ENCODE measurements around the gene MAX. TPM values are rescaled to one million over a fixed set of nuclear protein-coding genes. Genes with fewer than 3 reads are reported as not detected.
"Not testable (repeated sequence)": the region's sequence is repeated elsewhere in the genome, so short reads cannot be mapped to it uniquely, and the experiment has no call there.

MAX gene
- total RNA-seq, 1 donor from 2014 or later, result 97.0 TPM

DNA sequence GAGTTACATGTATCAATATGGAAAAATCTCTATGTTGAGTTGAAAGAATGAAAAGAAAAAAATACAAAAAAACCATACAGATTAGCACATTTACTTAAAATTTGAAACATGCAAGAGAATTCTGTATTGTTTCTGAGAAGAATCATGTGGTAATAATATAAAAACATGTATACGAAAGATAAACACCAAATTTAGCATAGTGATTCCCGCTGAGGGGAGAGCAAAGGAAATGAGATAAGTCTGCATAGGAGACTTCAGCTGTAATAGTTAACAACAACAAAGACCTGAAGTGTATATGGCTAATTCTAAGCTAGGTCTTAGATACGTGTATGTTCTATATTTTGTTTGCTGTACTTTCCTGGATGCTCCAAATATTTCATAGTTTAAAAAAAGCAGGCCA, 69.1 kb downstream of the MAX start:
- no peak for DNase-seq (ENCODE audit: extremely low spot score, unreplicated experiment)
- no peak for TF ChIP-seq CTCF (conservative IDR thresholded peaks at IDR 0.05)
- no peak overlapping the region for H3K4me3 Mint-ChIP-seq
- H3K27me3 Mint-ChIP-seq, result no peaks in the 10 kb centered on the region
- H3K9me3 Mint-ChIP-seq, result no peaks in the 10 kb centered on the region
- H3K4me1 Mint-ChIP-seq (ENCODE audit: unreplicated experiment), result peaks cover 5% of the 10 kb centered on the region
- H3K27ac Mint-ChIP-seq, result no peak overlapping the region
- peaks cover 41% of the 10 kb centered on the region for H3K36me3 Mint-ChIP-seq

GRCh38 chr14:65032319-65032718, 70.0 kb downstream of the MAX start:
- H3K27me3 Mint-ChIP-seq, result no peaks in the 10 kb centered on the region
- DNase-seq (ENCODE audit: extremely low spot score, unreplicated experiment), result no peak
- H3K4me3 Mint-ChIP-seq, result no peak overlapping the region
- H3K27ac Mint-ChIP-seq, result no peak overlapping the region
- H3K36me3 Mint-ChIP-seq, result peaks cover 44% of the 10 kb centered on the region
- no peaks in the 10 kb centered on the region for H3K9me3 Mint-ChIP-seq
- TF ChIP-seq CTCF (conservative IDR thresholded peaks at IDR 0.05), result no peak
- H3K4me1 Mint-ChIP-seq (ENCODE audit: unreplicated experiment), result peaks cover 5% of the 10 kb centered on the region

DNA sequence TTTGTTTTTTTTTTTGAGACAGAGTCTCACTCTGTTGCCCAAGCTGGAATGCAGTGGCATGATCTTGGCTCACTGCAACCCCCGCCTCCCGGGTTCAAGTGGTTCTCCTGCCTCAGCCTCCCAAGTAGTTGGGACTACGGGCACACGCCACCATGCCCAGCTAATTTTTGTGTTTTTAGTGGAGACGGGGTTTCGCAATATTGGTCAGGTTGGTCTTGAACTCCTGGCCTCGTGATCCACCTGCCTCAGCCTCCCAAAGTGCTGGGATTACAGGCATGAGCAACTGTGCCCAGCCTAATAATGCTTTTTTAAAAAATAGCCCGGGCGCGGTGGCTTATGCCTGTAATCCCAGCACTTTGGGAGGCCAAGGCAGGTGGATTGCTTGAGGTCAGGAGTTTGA, 71.0 kb downstream of the MAX start:
- H3K36me3 Mint-ChIP-seq, result peaks cover 47% of the 10 kb centered on the region
- H3K27me3 Mint-ChIP-seq; H3K4me3 Mint-ChIP-seq; DNase-seq (ENCODE audit: extremely low spot score, unreplicated experiment); H3K27ac Mint-ChIP-seq; H3K9me3 Mint-ChIP-seq; H3K4me1 Mint-ChIP-seq (ENCODE audit: unreplicated experiment): not testable (repeated sequence)

- no peaks in the 10 kb centered on the region for H3K9me3 Mint-ChIP-seq
- H3K4me3 Mint-ChIP-seq, result no peak overlapping the region
- no peak for TF ChIP-seq CTCF (conservative IDR thresholded peaks at IDR 0.05)
- peaks cover 41% of the 10 kb centered on the region for H3K36me3 Mint-ChIP-seq
- no peak for DNase-seq (ENCODE audit: extremely low spot score, unreplicated experiment)
- no peak overlapping the region for H3K27ac Mint-ChIP-seq
- H3K27me3 Mint-ChIP-seq, result no peaks in the 10 kb centered on the region
- H3K4me1 Mint-ChIP-seq (ENCODE audit: unreplicated experiment), result no peaks in the 10 kb centered on the region
These were observed 73.4 kb downstream of the MAX start for GRCh38 chr14:65028937-65029336.

DNA sequence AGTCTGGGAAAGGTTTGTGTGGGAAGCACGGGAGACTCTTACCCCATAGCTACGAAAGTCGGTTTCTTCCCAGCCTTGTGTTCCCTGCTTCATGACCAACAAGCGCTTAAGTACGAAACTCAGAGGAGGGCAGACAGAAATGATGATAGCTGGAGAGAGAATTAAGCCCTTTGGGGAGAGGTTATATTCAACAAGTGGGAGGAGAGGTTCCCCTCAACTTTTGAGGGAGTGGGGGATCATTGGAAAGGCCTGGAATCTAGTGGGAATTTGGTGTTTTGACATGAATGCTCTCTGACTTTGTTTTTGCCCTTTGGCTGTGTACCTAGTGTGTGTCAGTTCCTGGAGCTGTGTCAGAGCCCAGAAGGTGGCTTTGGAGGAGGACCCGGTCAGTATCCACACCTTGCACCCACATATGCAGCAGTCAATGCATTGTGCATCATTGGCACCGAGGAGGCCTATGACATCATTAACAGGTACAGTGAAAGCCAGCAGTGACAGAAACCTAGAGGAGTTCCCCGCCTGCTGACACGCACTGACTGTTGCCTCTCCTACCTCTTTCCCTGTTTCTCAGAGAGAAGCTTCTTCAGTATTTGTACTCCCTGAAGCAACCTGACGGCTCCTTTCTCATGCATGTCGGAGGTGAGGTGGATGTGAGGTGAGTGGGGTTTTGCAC, 75.1 kb downstream of the MAX start:
- Mint-ChIP-seq H3K4me1 (ENCODE audit: unreplicated experiment) (no peaks in the 10 kb centered on the region), H3K36me3 (peaks cover 31% of the 10 kb centered on the region), H3K27ac (no peak overlapping the region), H3K27me3 (no peaks in the 10 kb centered on the region), H3K4me3 (no peak overlapping the region), H3K9me3 (no peaks in the 10 kb centered on the region)
- no peak for TF ChIP-seq CTCF (conservative IDR thresholded peaks at IDR 0.05)
- DNase-seq (ENCODE audit: extremely low spot score, unreplicated experiment), result no peak

- Mint-ChIP-seq H3K4me3 (no peak overlapping the region), H3K27ac (peak overlapping the region; percentile 7), H3K9me3 (no peaks in the 10 kb centered on the region), H3K4me1 (ENCODE audit: unreplicated experiment) (no peaks in the 10 kb centered on the region), H3K36me3 (peaks cover 26% of the 10 kb centered on the region), H3K27me3 (no peaks in the 10 kb centered on the region)
- no peak for DNase-seq (ENCODE audit: extremely low spot score, unreplicated experiment)
- no peak for TF ChIP-seq CTCF (conservative IDR thresholded peaks at IDR 0.05)
These were observed 75.8 kb downstream of the MAX start for GRCh38 chr14:65026526-65026925.
